HG03469 (cell line): ENCODE data around the gene KRT5.
"Not testable (repeated sequence)": the region's sequence is repeated elsewhere in the genome, so short reads cannot be mapped to it uniquely, and the experiment has no call there.

Experiments used
- ATAC-seq: cut with Tn5 transposase; IDR thresholded peaks from one replicate; pipeline ENCODE4 v1.9.1; 2021; ENCODE audit warnings: mild to moderate bottlenecking, moderate library complexity, moderate number of reproducible peaks; ENCODE audit not compliant: unreplicated experiment

Gene KRT5

DNA sequence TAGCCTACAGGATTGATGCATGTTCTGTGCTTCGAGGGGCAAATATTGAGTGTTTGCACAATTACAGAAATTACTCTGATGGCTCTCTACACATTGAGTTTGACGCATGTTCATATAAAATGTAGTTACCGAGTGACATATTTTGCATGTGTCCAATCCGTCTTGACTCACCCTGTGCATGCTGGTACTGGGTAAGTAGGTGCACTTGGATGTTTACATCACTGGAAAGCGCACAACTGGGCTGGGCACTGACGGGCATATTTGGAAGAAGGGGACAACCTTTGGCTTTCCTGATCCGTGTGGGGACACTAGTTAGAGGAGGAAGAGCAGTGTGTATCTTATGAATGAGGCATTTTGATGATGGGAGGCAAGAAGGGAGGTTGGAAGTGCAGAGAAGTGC lies 22.2 kb downstream of the KRT5 start:
- ATAC-seq = no peak

DNA sequence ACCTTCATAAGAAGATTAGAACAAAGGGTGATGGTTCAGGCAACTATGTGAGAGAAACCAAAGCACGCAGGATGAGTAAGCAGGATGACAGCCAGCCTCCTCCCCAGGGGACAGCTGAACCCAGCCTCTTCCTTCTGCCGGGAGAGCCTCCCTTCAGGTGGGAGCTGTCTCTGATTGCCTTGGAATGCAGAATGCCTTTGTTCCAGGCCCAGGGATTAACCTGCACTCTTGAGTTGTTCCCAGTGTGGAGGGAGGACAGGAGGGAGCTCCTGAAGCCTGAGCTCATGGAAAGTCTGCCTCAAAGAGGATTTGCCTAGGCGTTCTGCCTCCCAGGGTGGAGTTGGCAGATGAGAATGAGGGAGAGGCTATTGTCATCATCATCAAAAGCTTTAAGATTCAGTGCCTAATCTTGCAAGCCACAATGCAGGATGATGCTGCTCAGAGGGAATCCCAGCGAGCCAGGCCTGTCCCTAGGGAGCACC lies 23.6 kb downstream of the KRT5 start:
- no peak for ATAC-seq

DNA sequence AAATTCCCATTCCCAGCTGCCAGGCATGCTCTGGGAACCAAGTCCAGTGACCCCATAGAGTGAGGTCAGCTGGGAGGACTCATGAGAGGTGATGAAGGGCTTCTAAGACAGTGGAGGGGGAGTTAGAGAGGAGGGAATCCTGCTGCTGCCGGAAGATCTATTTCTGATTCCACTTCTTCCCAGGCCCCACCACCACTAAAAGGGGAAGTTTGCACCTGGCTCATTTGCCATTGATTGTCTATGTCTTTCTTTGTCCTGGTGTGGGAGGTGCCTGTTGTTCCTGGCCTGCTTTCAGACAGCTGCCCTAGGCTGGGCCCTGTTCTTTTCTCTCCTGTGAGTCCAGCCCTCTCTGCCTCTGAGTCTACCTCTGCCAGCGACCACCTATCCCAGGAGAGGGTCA lies 24.1 kb downstream of the KRT5 start:
- ATAC-seq = no peak

DNA sequence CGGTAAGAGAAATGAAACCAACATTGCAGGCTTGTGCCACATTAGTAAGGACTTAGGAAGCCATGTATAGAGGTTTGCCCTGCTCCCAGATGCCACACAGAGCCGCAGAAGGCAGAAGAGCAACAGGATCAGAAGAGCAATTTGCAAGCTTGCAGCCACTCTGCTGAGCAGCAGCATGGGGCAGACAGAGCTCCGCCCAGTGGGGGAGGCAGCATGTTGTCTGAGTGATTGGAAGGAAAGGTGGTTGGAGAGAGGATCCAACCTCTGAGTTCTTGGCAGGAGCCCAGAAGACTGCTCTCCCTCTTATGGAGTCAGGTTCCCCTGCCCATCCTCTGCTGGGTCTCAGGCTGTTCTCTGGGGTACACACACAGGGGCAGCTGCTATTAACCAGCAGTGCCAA lies 24.8 kb downstream of the KRT5 start:
- ATAC-seq = no peak

DNA sequence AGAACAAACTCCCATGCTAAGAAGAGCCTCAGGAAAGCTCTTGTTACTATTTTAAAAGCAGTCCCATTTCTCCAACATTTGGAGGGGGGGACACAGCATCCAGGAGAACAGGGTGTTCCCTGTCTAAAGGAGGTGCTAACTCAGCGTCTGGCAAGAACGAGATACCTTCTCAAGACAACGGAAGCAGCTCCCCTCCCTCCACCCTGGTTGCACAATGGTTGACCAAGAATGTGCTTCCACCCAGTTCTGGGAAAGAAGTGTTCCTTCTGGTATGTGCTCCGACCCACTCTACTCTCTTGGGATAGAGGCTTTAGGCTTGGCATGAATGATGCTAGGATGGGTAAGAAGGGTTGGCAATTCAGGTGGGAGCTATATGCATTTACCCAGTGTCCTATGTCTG lies 25.7 kb downstream of the KRT5 start:
- no peak for ATAC-seq

DNA sequence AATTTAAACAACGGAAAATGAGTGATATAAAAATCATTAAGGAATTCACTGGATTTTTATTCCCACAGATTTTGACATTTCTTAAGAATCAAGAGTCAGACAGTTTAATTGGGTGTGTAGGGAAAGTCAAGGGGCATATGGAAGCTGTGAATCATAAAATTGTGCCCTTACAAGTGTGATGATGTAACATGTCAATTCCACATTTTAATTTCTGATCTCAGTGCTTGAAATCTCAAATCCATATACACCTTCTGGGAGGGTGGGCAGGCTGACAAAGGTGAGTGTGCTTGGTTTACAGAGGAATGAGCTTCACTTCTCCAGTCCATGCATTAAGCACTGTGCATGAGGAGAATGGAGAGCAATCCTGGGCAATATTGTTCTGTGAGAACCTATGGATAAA lies 26.1 kb downstream of the KRT5 start:
- ATAC-seq = no peak

DNA sequence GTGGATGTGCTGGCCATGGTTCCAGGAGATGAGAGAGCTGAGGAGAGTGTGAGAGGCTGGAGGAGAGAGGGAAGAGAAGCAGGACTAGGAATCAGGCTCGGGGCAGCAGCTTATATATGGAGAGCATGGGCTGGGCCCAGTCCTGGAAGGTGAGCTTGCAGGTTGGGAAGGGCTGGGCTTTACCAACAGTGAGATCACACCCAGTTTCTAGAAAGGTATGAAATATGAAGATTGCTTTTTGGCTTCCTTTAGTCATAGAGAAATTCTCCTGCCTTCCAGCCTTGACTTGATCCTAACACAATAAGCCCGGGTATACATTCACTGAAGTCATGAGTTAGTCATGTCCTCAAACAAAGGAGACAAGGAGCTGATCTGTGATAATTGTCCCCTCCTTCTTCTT lies 27.0 kb downstream of the KRT5 start, which contains the start of gene KRT6A:
Gene KRT6A, minus strand, starts transcription at position 86 of the 400 bp plus-strand sequence. Its CDS starts 69 bp downstream, at position 17.
- no peak for ATAC-seq

DNA sequence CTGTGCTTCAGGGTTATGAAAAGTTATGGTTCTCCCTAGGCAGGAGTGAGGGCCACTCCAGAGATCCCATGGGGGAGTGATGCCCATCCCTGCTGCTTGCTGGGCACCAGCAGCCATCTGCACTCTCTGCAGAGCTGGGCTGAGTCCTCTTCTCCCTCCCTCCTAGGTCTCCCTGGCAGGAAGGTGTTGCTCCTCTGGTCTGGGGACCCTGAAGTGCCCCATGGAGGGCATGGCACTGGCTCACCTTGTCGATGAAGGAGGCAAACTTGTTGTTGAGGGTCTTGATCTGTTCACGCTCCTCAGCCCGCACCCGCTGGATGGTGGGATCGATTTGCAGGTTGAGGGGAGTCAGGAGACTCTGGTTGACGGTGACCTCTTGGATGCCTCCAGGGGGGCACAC lies 27.8 kb downstream of the KRT5 start:
- ATAC-seq = not testable (repeated sequence)

DNA sequence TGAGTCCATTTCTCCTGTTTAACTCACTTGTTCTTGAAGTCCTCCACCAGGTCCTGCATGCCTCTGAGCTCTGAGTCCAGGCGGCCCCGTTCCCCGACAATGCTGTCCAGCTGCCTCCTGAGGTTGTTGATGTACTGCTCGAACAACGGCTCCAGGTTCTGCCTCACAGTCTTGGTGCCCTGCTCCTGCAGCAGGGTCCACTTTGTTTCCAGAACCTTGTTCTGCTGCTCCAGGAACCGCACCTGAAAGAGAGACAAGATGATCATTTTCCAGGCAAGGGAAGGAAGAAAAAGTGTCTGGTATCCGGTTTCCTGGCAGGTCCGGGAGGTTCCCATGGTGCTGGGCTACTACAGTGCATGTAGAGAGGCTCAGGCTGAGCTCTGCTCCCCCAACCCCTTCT lies 28.7 kb downstream of the KRT5 start:
- not testable (repeated sequence) for ATAC-seq

DNA sequence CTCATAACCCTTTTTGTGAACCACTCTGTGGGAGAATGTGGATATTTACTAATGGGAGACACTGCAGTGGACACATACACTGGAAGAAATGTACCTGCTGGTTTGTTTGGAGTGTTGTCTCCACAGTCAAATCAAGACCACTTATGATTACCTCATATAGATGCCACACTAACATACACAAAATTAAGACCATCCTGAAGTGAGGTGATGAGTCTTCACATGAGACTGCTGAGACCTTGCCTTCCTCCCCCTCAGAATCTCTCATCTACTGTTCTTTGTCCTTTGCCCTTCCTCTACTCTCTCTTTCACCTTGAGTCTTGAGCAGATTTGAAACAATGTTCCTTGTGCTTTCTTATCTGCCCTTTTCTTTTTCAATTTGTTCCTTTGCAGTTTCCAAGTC lies 31.5 kb downstream of the KRT5 start:
- no peak for ATAC-seq

DNA sequence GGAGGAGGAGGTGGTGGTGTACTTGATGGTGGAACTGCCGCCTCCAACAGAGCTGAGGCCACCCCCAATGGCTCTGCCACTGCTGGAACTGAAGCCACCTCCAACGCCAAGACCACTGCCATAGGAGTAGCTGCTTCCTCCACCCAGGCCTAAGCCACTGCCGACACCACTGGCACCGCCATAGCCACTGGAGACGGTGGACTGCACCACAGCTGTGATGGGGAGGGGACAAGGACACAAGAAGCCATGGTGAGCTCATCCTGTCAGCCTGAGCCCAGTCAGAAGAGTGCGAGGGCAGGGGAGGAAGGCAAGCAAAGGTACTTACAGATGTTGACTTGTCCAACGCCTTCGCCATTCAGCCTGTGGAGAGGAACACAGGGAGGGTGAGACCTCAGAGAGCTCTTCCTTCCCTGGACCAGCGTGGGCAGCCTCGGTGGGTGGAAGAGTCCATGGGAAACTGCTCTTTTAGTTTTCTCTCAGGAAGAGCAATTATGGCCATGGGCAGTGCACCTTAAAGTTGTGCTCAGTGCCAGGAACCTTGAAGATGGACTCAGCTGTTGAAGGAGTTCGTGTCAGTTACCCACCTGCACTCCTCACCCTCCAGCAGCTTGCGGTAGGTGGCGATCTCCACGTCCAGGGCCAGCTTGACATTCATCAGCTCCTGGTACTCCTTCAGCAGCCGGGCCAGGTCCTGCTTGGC lies 32.3 kb downstream of the KRT5 start:
- ATAC-seq = not testable (repeated sequence)

DNA sequence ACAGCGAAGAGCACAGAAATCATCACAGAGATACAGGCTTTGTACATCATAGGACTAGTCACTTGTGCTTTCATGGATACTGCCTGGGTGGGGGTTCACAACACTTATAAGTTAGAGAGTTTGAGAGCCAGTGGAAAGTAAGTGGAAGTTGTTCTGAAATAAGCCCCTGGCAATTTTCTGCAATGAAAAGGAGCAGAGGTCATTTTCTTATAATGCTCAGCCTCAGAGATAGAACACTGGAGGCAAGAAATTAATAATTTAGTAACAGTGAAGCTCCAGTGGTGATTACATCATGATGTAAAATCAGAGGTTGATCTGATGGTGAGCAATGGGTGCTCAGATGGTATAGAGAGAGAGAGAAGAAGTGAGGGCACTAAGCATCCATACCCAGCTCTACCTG lies 33.0 kb downstream of the KRT5 start:
- no peak for ATAC-seq

DNA sequence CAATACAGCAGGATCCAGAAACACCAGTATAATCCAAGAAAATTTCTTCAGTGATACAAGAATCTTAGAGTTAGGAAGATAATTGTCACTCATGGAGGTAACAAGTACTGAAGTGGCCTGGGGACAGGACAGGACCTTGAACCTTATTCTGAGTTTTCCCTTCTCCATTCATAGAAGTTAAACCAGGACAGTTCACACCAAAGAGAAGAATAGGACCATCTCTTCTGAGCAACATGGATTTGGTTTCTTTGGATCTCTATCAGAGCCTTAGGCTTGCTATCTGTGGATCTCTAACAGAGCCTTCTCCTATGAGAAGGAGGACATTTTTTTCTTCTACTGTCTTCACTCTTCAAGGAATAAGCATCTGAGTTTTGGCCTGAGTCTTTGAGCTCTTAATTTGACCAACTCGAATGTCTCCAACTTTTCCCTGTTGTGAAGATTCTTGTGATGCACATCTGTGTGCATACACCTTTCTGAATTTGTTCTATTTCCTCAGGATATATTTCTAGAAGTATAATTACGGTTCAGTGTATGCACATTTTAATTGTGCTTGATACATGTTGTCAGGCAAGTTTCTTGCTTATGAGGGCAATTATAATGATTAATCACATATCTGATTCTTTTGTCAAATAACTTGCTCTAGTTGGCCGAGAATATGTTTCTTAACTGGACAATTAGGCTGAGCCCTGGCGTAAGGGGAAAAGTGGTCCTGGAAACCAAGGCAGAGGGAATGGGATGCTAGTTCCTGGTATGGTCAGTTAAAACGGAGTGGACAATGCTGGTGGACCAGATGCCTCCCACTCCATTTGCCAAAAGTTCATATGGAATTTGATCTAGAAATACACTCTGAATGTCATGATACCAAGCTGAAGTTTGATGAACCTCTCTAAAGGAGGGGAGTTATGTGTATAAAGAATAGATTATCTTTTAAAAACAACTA lies 33.8 kb downstream of the KRT5 start:
- no peak for ATAC-seq

DNA sequence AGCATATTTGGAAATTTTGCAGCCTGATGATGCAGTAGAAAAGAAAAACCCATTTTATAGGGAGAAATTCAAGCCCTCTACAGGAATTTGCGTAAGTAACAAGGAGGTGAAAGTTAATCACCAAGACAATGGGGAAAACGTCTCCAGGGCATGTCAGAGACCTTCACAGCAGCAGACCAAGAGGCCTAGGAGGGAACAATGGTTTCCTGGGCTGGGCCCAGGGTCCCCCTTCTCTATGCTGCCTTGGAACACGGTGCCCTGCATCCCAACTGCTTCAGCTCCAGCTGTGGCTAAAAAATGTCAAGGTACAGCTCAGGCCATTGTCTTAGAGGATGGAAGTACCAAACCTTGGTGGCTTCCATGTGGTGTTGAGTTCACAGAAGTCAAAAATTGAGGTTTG lies 40.1 kb downstream of the KRT5 start:
- ATAC-seq = no peak

DNA sequence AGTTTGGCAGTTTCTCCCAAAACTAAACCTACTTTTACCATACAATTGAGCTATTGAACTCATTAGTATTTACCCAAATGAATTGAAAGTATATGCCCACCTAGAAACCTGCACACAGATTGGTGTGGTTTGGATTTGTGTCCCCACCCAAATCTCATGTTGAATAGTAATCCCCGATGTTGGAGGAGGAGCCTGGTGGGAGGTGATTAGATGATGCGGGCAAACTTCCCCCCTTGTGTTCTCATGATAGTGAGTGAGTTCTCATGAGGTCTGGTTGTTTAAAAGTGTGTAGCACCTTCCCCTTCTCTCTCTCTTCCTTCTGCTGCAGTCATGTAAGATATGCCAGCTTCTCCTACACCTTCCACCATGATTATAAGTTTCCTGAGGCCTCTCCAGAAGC lies 42.5 kb downstream of the KRT5 start:
- no peak for ATAC-seq

DNA sequence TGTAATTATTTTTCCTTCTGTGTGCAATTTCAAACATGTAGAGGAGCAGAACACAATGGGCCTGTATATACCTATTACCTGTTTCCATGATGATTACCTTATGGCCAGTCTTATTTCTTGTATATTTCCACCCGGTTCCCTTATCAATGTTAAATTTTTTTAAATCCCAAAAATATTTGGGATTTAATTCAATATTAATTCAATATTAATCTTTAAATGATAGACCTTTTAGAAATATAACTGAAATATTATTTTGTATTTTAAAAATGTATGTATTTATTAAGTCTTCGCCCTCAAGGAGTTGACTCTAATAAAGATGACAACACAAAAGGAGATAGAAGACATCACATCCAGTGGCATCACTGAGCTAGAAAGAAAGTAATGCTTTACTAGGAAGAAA lies 46.0 kb downstream of the KRT5 start:
- no peak for ATAC-seq

DNA sequence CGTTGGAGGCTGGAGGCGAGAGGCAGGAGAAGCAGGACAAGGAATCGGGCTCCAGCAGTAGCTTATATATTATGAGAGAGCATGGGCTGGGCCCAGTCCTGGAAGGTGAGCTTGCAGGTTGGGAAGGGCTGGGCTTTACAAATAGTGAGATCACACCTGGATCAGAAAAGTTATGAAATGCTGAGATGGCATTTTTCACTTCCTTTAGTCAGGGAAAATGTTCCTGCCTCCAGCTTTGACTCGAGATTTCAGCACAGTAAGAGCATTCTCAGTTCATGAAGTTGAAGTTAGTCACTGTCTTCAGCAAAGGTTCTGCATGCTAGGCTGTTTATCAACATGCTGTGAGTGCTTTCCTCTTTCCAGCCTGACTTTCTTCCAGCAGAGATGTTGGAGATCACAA lies 46.4 kb downstream of the KRT5 start, which contains the start of gene KRT6C:
Gene KRT6C, minus strand, starts transcription at position 38 of the 400 bp plus-strand sequence. CDS start 68 bp downstream, outside the sequence.
- ATAC-seq = no peak

DNA sequence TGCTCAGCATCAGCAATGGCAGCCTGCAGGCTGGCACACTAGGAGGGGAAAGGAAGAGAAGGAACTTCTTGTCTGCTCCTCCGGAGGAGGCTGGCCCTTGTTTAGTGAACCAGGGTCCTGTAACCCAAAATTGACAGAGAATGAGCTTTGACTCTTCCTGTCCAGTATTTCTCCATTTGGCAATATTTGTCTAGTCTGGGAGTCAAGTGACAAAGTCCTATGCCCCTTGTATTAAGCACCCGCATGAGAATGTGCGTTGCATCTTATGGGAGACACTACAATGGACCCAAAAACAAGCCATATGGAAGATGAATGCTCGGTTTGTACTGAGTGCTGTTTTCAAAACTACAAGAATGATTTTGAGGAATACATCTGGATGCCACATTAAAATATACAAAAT lies 50.3 kb downstream of the KRT5 start:
- no peak for ATAC-seq

DNA sequence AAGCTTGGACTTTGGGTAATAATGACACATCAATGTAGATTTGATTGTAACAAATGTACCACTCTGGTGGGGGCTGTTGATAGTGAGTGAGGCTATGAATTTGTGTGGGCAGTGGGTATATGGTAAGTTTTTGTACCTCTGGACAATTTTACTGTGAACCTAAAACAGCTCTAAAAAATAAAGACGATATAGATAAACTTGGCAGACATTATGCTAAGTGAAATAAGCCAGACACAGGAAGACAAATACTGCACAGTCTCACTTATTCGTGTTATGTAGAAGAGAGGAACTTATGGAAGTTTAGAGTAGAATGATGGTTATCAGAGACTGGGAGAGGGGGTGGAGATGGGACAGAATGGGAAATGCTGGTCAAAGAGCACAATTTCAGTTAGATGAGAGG lies 55.3 kb downstream of the KRT5 start:
- ATAC-seq = no peak
